NCI-H2171 (cell line): Measurements from ENCODE around the gene AOC1.

ENCODE experiments used
- DNase-seq: peaks from one replicate; lab custom pipeline; 2025; lab: John Stamatoyannopoulos, UW

Gene AOC1

GRCh38 chr7:150831851-150832250, 20.5 kb upstream of the AOC1 start:
- DNase-seq, result no peak

DNA sequence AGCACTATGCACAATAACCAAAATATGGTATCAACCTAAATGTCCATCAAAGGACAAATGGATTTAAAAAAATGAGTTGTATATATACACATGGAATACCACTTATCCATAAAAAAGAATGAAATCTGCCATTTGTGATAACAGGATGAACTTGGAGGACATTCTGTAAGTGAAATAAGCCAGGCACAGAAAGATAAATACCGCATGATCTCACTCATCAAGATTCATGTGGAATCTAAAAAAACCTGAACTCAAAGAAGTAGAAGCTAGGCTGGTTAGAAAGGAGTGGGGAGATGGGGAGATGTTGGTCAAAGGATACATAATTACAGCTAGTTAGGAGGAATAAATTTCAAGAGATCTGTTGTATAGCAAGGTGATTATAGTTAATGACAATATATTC, 17.3 kb upstream of the AOC1 start:
- DNase-seq, result no peak

GRCh38 chr7:150835702-150836280, 16.5 kb upstream of the AOC1 start:
- DNase-seq, result no peak

DNA sequence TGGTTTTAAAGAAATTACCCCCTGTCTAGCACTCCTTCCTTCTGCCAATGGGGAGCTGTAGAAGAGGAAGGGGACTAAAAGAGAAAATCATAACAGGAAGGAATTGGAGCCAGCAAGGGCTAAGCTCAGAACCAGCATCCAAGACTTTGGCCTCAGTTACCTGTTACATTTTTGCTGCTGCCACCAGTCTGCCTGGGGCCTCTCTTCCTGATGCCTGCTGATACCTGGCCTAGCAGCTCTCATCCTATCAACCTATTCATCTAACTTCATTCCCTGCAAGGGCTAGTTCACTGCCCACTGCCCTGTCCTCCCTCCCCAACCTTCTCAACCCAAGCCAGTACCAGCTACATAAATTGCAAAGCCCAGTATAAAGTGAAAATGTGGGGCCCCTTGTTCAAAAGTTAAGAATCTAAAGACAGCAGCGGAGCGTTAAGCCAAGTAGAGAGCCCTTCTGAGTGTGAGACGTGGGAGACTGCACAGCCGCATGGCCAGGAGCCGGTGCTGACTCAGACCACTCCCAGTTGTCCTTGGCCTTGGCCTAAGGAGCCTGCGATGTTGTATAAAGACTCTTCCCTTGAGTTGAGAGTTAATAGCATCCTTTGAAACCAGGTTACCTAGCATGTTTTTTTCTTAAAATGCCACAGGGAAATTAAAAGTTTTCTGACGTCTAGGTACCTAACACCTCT, 13.2 kb upstream of the AOC1 start:
- DNase-seq, result no peak

- DNase-seq, result no peak
These were observed 10.3 kb upstream of the AOC1 start for GRCh38 chr7:150842018-150842417.

DNA sequence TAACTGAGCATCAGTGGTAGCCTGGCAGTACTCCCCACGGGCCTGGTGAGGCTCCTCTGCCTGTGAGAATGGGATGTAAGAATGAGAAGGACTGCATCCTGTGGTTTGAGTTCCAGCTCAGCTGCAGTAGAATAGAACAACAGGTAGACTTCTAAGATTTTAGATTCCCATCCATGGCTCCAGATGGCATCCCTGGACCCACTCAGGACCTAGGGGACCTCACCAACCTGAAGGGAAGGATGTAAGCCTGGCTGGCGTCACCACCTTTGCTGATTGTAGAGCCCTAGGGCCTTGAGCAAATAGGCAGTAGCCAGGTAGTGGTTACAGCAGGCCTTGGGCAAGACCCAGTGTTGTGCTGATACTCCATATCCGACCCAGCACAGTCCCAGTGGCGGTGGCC, 9.6 kb upstream of the AOC1 start:
- DNase-seq, result no peak

GRCh38 chr7:150845421-150845861, 6.9 kb upstream of the AOC1 start:
- DNase-seq, result no peak

DNA sequence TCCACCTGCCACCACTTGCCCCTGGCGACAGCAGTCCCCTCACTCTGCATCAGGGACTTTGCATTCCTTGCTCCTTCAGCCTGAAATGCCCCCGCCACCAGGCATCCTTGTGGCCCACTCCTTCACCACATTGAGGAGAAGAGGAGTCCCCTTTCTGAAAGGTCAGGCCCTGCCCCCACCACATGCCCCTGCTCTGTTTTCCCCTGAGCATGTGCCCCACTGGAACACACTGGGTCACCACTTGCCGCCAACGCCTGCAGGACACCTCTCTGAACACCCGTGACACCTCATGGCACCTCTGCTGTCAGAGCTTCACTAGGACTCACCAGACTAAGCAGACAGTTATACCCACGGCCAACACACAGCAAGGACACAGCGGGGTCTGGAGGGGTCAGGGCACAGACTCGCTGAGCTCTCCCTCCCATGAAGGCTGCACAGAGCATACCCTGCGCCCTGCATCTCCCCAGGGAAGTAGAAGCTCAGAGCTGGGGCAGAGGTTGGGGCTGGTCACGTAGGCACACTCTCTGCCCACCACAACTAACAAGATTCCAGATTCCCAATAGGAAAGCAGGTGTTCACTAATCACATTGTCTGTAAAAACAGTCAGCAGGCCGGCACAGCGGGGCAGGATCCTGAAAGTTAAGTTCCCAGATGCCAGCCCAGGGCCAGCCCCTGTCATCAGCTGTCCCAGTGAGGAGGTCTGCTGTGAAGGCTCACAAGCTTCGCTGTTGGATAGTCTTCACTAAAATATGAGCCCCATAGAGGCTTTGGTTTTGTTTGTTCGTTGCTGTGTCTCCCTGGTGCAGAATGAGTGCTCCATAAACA, 5.8 kb upstream of the AOC1 start:
- DNase-seq, result no peak

GRCh38 chr7:150847536-150847935, 4.8 kb upstream of the AOC1 start:
- no peak for DNase-seq

GRCh38 chr7:150848111-150848510, 4.2 kb upstream of the AOC1 start:
- DNase-seq, result no peak

DNA sequence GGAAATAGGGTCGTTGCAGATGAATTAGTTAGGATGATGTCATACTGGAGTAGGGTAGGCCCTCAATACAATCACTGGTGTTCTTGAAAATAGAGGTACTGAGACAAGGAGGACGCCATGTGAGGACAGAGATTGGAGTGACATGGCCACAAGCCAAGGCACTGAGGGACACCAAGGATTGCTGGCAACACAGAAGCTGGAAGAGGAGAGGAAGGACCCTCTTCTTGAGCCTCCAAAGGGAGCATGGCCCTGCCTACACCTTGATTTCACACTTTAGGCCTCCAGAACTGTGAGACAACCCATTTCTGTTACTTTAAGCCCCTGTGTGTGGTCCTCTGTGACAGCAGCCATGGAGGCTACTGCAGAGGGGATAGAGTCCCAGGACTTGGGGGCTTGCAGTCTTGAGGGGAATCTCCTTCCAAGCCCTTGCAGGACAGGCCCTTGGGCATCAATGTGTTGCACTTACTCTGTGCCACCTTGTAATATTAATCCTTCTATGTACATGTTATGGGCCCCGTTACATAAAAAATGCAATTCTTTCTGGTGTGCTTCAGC, 3.7 kb upstream of the AOC1 start:
- DNase-seq, result no peak

- no peak for DNase-seq
These were observed 3.0 kb upstream of the AOC1 start for GRCh38 chr7:150849204-150849775.

DNA sequence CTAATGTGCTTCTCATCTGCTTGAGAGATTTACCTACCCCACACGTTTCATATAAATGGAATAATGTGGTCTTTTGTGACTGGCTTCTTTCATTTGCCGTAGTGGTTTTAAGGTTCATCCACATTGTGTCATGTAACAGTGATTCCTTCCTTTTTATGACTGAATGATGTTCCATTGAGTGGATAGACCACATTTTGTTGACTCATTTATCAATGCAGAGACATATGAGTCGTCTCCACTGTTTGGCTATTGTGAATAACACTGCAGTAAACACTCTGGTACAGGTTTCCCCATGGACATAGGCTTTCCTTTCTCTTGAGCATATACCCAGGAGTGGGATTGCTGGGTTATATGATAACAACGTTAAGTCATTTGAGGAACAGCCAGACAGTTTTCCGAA, 2.0 kb upstream of the AOC1 start:
- DNase-seq, result no peak

- DNase-seq, result no peak
These were observed 586 bp upstream of the AOC1 start for GRCh38 chr7:150851492-150852370.

DNA sequence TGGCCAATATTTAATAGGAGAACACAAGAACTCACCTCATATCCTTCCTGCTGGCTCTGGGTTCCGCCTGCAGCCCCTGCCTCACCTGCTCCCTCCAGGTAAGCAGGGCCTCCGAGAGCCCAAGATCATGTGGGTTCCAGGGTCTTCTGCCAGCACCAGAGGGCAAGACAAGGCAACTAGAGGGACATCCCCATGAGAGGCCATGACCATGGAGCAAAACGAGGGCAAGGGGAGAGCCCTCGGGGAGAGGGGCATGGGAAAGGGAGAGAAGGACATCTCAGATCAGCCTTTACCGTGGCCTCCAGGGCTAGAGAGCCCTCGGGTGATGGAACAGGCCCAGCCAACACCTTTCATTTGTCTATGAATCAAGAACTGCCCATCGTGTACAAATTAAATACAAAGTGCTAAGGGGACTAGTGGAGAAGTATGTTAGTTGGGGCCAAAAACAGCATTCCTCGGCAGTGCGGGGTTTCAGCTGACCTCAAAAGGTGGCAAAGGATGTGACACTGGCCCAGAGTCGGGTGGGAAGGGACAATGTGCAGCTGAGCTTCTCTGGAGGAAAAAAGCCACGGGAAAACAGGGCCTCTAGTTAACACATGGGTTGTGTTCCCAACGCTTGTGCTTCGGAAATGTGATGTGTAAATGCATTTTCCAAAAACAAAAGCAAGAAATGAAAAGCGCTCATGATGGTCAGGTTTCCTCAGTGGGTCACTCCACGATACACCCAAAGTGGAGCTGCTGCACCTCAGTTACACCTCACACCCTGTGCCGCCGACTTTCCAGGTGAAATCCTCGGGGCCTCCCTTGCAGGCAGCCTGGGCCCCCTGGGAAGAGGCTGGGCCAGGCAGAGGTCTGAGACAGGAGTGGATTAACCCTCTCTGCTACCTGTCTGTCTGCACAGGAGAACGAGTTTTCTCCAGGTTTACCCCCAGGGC, 2.0 kb downstream of the AOC1 start:
- no peak for DNase-seq

DNA sequence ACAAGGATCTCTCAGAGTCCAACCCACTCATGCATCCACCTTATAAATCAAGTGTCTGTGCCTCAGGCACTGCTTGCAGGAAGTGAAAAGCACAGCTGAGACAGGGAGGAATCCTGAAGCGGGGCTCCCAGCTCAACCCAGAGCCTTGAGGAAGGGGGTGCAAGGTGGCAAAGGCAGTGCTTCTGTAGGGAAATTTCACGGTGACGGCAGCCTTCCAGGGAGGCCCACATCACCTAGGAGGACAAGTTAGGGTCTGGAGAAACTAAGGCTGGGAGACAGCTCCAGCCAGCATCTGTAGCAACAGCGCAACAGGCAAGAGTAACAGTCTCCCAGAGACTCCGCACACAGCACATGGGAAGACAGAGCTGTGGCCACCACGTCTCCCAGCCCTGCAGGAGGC, 2.7 kb downstream of the AOC1 start:
- no peak for DNase-seq

DNA sequence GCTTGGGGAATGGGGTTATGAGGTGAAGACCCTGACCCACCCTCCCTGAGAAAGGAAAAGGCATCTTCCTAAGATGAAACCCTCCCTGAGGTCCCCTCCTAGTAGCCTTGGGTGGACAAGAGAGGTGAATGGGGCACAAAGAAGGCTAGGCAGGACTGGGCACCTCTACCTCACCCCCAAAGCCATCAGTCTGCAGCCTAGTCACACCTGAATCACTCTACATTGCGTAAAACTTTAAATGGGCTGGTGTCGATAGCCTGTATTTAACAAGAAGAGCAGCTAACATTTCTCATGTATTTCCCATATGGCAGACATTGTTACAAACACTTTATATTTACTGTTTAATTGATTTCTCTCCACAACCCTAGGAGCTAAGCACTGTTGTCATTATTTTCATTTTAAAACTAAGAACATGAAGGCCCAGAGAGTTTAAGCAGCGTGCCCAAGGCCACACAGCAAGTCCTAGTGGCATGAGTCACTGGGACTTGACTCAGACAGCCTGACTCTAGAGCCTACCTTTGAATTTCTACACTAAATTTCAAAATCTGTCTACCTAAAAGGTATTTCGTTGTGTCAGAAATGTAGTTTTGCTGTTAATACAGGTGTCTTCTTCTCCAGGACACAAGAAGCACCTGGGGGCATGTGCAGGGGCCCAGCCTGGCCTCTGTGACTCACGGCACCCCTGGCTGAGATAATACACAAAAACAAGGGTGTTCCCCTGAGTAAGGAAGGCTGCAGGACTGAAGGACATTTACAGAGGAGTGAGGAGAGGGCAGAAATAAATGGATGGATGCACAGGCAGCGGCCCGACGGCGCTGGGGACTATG, 3.4 kb downstream of the AOC1 start:
- no peak for DNase-seq

DNA sequence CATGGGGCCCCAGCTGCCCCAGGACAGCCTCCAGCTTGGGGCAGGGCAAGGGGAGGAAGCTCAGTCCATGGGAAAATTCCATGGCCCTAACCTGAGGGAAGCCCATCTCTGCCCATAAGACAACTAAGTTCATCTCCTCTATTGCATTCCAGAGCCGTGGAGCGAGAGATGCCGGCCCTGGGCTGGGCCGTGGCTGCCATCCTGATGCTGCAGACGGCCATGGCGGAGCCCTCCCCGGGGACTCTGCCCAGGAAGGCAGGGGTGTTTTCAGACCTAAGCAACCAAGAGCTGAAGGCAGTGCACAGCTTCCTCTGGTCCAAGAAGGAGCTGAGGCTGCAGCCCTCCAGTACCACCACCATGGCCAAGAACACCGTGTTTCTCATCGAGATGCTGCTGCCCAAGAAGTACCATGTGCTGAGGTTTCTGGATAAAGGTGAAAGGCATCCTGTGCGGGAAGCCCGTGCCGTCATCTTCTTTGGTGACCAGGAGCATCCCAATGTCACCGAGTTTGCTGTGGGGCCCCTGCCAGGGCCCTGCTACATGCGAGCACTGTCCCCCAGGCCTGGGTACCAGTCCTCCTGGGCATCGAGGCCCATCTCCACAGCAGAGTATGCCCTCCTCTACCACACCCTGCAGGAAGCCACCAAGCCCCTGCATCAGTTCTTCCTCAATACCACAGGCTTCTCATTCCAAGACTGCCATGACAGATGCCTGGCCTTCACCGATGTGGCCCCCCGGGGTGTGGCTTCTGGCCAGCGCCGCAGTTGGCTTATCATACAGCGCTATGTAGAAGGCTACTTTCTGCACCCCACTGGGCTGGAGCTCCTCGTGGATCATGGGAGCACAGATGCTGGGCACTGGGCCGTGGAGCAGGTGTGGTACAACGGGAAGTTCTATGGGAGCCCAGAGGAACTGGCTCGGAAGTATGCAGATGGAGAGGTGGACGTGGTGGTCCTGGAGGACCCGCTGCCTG, 4.3 kb downstream of the AOC1 start:
- DNase-seq, result no peak
